DND-41 (cell line): ENCODE data around the gene PARVB.

Source experiments
- ATAC-seq: fragments of 200-7000 bp; cut with Tn5 transposase; 3 replicates; pipeline ENCODE4 v1.9.1; 2021; ENCODE audit warnings: low read depth; ENCODE audit not compliant: insufficient read depth
- DNase-seq: peaks from one replicate; pipeline ENCODE4 v3.0.0-alpha.2; 2020
- H2AFZ ChIP-seq: 2 replicates; pipeline ENCODE4 v1.6.0; 2012; ENCODE audit warnings: low read depth, low read length
- H3K27ac ChIP-seq: 2 replicates; pipeline ENCODE4 v1.5.1; 2012; ENCODE audit warnings: low read length, inconsistent platforms
- H3K27me3 ChIP-seq: fragments of 200-600 bp; sonication (generic); 2 replicates; pipeline ENCODE4 v1.6.0; 2012; ENCODE audit warnings: low read length, mild to moderate bottlenecking, inconsistent platforms; ENCODE audit not compliant: insufficient read depth, poor library complexity
- H3K36me3 ChIP-seq: 2 replicates; pipeline ENCODE4 v1.5.1; 2012; ENCODE audit warnings: low read length, inconsistent platforms; ENCODE audit not compliant: insufficient read depth
- H3K4me1 ChIP-seq: 2 replicates; pipeline ENCODE4 v1.5.1; 2012; ENCODE audit warnings: mild to moderate bottlenecking, low read length; ENCODE audit not compliant: insufficient read depth
- H3K4me2 ChIP-seq: 2 replicates; pipeline ENCODE4 v1.6.0; 2012; ENCODE audit warnings: mild to moderate bottlenecking, moderate library complexity, low read length, inconsistent platforms; ENCODE audit not compliant: insufficient read depth
- H3K4me3 ChIP-seq, 2 experiments: fragments of 200-600 bp in 1 of 2; shearing (Covaris generic) in 1 of 2; 2 replicates each; pipeline ENCODE4 v1.5.1; 2012 to 2016; ENCODE audit warnings: inconsistent platforms in 2 of 2, low read length in 2 of 2, mild to moderate bottlenecking in 2 of 2, low read depth in 1 of 2, moderate library complexity in 1 of 2
- H3K79me2 ChIP-seq: 2 replicates; pipeline ENCODE4 v1.6.0; 2012; ENCODE audit warnings: low read length, inconsistent platforms; ENCODE audit not compliant: insufficient read depth
- H3K9ac ChIP-seq: 2 replicates; pipeline ENCODE4 v1.6.0; 2012; ENCODE audit warnings: low read depth, mild to moderate bottlenecking, inconsistent platforms, low read length, moderate library complexity
- H3K9me3 ChIP-seq: 2 replicates; pipeline ENCODE4 v1.5.1; 2012; ENCODE audit warnings: low read length, moderate library complexity, mild to moderate bottlenecking, inconsistent platforms; ENCODE audit not compliant: insufficient read depth, severe bottlenecking
- H4K20me1 ChIP-seq: 2 replicates; pipeline ENCODE4 v1.6.0; 2012; ENCODE audit warnings: low read length; ENCODE audit not compliant: insufficient read depth
- EZH2 ChIP-seq: IDR thresholded peaks from 3 replicates; pipeline ENCODE4 v1.6.1; 2012; ENCODE audit warnings: borderline replicate concordance, low read depth, mild to moderate bottlenecking, moderate library complexity, low read length, inconsistent platforms; ENCODE audit not compliant: severe bottlenecking
- TF ChIP-seq, protein P1 (sequence below): IDR thresholded peaks from 2 replicates; pipeline ENCODE4 v1.5.1; 2012; ENCODE audit warnings: borderline replicate concordance, low read length, moderate library complexity, mild to moderate bottlenecking; ENCODE audit not compliant: poor library complexity, severe bottlenecking; ENCODE audit errors: extremely low read depth

PARVB gene

GRCh38 chr22:44045145-44045544, 21.0 kb downstream of the PARVB start:
- Histone ChIP-seq H3K9me3 (no peaks in the 10 kb centered on the region), H3K27ac (no peak overlapping the region), H4K20me1 (no peaks in the 10 kb centered on the region; the same call in 1 of the 2 replicates), H3K4me2 (no peak overlapping the region), H2AFZ (no peak overlapping the region), H3K4me3 (no peak overlapping the region), H3K4me1 (no peaks in the 10 kb centered on the region), H3K27me3 (peaks cover under 1% of the 10 kb centered on the region), H3K79me2 (no peaks in the 10 kb centered on the region), H3K36me3 (no peaks in the 10 kb centered on the region), H3K9ac (no peak overlapping the region)
- TF ChIP-seq, protein P1, sequence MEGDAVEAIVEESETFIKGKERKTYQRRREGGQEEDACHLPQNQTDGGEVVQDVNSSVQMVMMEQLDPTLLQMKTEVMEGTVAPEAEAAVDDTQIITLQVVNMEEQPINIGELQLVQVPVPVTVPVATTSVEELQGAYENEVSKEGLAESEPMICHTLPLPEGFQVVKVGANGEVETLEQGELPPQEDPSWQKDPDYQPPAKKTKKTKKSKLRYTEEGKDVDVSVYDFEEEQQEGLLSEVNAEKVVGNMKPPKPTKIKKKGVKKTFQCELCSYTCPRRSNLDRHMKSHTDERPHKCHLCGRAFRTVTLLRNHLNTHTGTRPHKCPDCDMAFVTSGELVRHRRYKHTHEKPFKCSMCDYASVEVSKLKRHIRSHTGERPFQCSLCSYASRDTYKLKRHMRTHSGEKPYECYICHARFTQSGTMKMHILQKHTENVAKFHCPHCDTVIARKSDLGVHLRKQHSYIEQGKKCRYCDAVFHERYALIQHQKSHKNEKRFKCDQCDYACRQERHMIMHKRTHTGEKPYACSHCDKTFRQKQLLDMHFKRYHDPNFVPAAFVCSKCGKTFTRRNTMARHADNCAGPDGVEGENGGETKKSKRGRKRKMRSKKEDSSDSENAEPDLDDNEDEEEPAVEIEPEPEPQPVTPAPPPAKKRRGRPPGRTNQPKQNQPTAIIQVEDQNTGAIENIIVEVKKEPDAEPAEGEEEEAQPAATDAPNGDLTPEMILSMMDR = no peak
- TF ChIP-seq EZH2 = no peak
- ATAC-seq (no peak), DNase-seq (no peak)

DNA sequence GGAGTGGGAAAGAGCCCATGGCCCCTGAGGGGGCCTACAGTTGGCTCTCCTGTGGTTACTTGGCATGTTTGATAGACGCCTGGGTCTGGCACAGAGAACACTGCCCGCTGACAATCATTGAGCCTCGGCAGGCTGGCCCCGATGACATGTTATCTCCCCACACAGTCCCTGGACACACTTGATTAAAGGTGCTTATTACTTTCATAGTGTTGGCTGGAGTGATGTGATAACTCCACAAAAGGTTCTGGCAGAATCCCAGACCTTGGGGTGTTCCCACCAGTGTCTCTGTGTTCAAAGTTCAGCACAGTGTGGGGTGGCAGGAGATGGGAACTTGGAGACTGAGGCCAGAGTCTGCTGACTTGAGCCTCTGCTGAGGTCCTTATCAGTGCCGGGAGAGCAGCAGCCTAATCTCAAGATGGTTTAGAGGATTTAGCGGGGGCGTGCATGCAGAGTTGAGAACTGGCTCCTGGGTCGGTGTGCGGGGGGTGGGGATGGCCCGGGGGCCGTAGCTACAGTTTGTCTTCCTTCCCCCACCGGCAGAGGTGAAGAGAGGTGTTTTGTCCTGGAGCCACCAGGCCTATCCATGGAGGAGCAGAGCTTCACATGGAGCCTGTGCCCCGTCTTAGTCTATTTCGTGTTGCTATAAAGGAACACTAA, 22.5 kb downstream of the PARVB start:
- ATAC-seq (no peak), DNase-seq (no peak)
- Histone ChIP-seq H3K27me3 (no peaks in the 10 kb centered on the region), H3K4me1 (no peaks in the 10 kb centered on the region), H2AFZ (no peak overlapping the region), H4K20me1 (no peaks in the 10 kb centered on the region; the same call in 1 of the 2 replicates), H3K4me3 (no peak overlapping the region), H3K36me3 (no peaks in the 10 kb centered on the region), H3K4me2 (no peak overlapping the region), H3K79me2 (no peaks in the 10 kb centered on the region), H3K9me3 (no peaks in the 10 kb centered on the region), H3K9ac (no peak overlapping the region), H3K27ac (no peak overlapping the region)
- TF ChIP-seq EZH2 = no peak
- TF ChIP-seq, protein P1 = no peak

DNA sequence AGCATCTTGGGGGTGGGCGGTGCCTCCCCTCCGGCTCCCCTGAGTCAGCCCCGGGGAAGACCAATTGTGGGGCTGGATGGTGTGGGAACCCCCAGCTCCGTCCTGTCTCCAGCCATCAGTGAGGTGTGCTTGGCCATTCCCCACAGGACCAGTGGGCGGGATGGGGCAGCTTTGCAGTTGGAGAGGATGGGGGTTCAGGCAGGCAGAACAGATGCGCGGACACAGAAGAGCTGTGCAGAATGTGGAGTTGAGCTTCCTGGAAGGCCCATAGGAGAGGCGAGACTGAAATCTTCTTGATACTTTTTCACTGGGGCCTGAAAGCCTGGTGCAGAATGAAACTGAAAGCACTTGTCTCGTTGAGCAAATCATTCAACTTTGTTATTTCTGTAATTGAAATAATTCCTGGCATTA, 23.8 kb downstream of the PARVB start:
- Histone ChIP-seq H3K27me3 (no peaks in the 10 kb centered on the region), H3K9ac (no peak overlapping the region), H3K9me3 (no peaks in the 10 kb centered on the region), H3K79me2 (no peaks in the 10 kb centered on the region), H3K4me3 (no peak overlapping the region), H3K4me1 (no peaks in the 10 kb centered on the region), H2AFZ (no peak overlapping the region), H3K4me2 (no peak overlapping the region), H3K36me3 (no peaks in the 10 kb centered on the region), H4K20me1 (no peaks in the 10 kb centered on the region), H3K27ac (no peak overlapping the region)
- ATAC-seq (no peak), DNase-seq (no peak)
- no peak for TF ChIP-seq EZH2
- TF ChIP-seq, protein P1 = no peak
